GM21737 (cell line): Measurements from ENCODE around the gene FMNL3.

Experiments used
- ATAC-seq: cut with Tn5 transposase; IDR thresholded peaks from one replicate; pipeline ENCODE4 v1.9.1; 2021; ENCODE audit warnings: mild to moderate bottlenecking, moderate library complexity; ENCODE audit not compliant: unreplicated experiment

The FMNL3 gene

GRCh38 chr12:49675137-49675536 is 32.1 kb downstream of the FMNL3 start:
- no peak for ATAC-seq

- no peak for ATAC-seq
These were observed 32.8 kb downstream of the FMNL3 start for GRCh38 chr12:49674318-49674981.

GRCh38 chr12:49673446-49674317 is 33.5 kb downstream of the FMNL3 start:
- ATAC-seq = no peak

GRCh38 chr12:49672301-49673217 is 34.6 kb downstream of the FMNL3 start:
- ATAC-seq = no peak

- no peak for ATAC-seq
These were observed 36.0 kb downstream of the FMNL3 start for GRCh38 chr12:49671031-49671765.

- no peak for ATAC-seq
These were observed 37.4 kb downstream of the FMNL3 start for GRCh38 chr12:49669796-49670195.

GRCh38 chr12:49667325-49668090 is 39.7 kb downstream of the FMNL3 start:
- no peak for ATAC-seq

- ATAC-seq = no peak
These were observed 41.0 kb downstream of the FMNL3 start for GRCh38 chr12:49666176-49666575.

GRCh38 chr12:49665384-49665783 is 41.8 kb downstream of the FMNL3 start:
- ATAC-seq = no peak

GRCh38 chr12:49664591-49665239 is 42.5 kb downstream of the FMNL3 start:
- ATAC-seq = peak; percentile 48

- ATAC-seq = no peak
These were observed 43.0 kb downstream of the FMNL3 start for GRCh38 chr12:49664167-49664566.

- ATAC-seq = peak; percentile 65
These were observed 44.0 kb downstream of the FMNL3 start for GRCh38 chr12:49662998-49663843.

- no peak for ATAC-seq
These were observed 45.5 kb downstream of the FMNL3 start for GRCh38 chr12:49661746-49662145.

- no peak for ATAC-seq
These were observed 46.0 kb downstream of the FMNL3 start for GRCh38 chr12:49661191-49661590.

GRCh38 chr12:49659753-49660152 is 47.5 kb downstream of the FMNL3 start:
- ATAC-seq = no peak

- ATAC-seq = no peak
These were observed 48.9 kb downstream of the FMNL3 start for GRCh38 chr12:49658276-49658675.

GRCh38 chr12:49655595-49656236 is 51.5 kb downstream of the FMNL3 start:
- no peak for ATAC-seq

GRCh38 chr12:49654715-49655114 is 52.5 kb downstream of the FMNL3 start:
- ATAC-seq = no peak
